Stimulated activated CD8-positive, alpha-beta memory T cell treated with anti-CD3 and anti-CD28 coated beads, Interleukin-7, amount 100 ng/mL, for 48 hours (primary cell): Measurements from ENCODE around the gene PAXIP1.
"Not testable (repeated sequence)": the region's sequence is repeated elsewhere in the genome, so short reads cannot be mapped to it uniquely, and the experiment has no call there.

Experiments used
- DNase-seq, 2 donors: peaks; one replicate each; pipeline ENCODE4 v3.0.0-alpha.2; 2020; ENCODE audit warnings: low read depth in 1 of 2; ENCODE audit errors: extremely low read depth in 1 of 2

Gene PAXIP1

GRCh38 chr7:154946166-154946565 is 56.8 kb downstream of the PAXIP1 start:
- DNase-seq, result no peak

GRCh38 chr7:154943906-154944305 is 59.0 kb downstream of the PAXIP1 start:
- DNase-seq, result no peak

GRCh38 chr7:154942691-154943090 is 60.2 kb downstream of the PAXIP1 start:
- DNase-seq, result no peak

- DNase-seq, result no peak
These were observed 65.1 kb downstream of the PAXIP1 start for GRCh38 chr7:154937837-154938236.

DNA sequence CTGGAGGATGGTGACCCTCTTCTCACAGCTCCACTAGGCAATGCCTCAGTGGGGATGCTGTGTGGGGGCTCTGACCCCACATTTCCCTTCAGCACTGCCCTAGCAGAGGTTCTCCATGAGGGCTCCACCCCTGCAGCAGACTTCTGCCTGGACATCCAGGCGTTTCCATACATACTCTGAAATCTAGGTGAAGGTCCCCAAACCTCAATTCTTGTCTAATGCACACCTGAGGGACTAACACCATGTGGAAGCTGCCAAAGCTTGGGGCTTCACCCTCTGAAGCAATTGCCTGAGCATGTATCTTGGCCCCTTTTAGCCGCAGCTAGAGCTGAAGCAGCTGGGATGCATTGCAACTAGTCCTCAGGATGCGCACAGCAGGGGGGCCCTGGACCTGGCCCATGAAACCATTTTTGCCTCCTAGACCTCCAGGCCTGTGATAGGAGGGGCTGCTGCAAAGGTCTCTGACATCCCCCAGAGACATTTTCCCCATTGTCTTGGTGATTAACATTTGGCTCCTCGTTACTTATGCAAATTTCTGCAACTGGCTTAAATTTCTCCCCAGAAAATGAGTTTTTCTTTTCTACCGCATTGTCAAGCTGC is 68.5 kb downstream of the PAXIP1 start:
- DNase-seq, result not testable (repeated sequence)

DNA sequence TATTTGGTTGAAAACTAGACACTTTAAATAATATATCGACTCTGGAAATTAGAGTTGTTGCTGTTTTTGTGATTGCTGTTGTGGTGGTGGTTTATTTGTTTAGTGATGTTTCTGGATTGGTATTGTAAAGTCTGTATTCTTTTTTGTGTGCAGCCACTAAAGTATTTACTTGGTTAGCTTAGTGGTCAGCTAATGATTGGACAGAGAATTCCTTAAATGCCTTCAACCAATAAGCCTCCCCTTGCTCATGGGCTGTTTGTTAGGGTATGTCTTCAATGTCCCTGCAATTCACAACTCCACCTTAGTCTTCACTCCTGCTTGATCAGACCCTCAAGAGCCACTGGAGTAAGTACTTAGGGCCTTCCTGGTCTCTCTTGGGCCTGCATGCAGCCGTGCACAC is 71.0 kb downstream of the PAXIP1 start:
- no peak for DNase-seq

GRCh38 chr7:154929006-154929726 is 73.8 kb downstream of the PAXIP1 start:
- DNase-seq, result no peak

GRCh38 chr7:154928136-154929005 is 74.6 kb downstream of the PAXIP1 start:
- DNase-seq, result no peak

- DNase-seq, result peak in 1 of 2 donors; percentile 64
These were observed 75.2 kb downstream of the PAXIP1 start for GRCh38 chr7:154927624-154928125.

- DNase-seq, result not testable (repeated sequence)
These were observed 80.5 kb downstream of the PAXIP1 start for GRCh38 chr7:154922472-154922871.

DNA sequence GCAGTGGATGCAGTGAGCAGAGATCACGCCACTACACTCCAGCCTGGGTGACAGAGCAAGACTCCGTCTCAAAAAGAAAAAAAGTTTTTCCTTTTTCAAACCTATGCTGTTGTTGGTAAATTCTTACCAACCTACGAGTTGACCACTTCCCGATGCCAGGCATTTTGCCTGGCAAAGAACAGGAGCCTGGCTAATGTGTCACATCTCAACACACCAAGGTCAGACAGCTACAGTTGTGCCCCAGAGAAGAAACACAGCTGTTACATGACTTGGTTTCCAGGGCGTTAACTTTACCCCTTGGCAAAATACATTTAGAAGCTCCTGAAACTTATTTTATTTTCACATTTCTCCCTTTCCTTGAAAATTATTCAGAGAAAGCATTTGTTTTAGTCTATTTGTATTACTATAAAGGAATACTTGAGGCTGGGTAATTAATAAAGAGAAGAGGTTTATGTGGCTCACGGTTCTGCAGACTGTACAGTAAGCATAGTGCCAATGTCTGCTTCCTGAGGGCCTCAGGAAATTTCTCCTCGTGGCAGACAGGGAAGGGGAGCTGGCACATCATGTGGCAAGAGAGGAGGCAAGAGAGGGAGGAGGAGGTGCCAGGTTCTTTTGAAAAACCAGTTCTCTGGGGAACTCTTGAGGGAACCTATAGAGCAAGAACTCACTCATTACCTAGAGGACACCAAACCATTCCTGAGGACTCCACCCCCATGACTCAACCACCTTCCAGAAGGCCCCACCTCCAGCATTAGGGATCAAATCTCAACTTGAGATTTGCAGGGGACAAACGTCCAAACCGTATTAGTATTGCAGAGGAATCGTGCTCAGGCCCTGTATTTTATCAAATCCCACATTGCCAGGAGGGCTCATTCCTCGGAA is 83.3 kb downstream of the PAXIP1 start:
- DNase-seq, result no peak

DNA sequence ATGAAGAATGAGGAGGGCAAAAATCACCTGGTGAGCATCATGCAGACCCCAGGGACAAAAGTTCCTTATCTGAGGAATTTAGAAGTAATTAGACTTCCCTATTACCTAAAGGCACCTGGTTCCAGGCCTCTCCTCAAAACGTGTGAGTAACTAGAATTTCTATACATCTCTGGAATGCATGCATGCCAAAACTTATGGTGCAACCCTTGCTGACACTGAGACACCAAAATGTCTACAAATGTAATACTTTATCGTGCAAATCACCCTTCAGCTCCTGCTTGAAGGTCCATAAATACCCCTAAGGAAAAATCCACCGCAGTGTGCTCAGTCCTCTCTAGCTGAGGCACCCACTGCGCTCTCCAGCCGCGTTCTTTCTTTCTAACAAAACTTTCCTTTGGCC is 84.2 kb downstream of the PAXIP1 start:
- no peak for DNase-seq

DNA sequence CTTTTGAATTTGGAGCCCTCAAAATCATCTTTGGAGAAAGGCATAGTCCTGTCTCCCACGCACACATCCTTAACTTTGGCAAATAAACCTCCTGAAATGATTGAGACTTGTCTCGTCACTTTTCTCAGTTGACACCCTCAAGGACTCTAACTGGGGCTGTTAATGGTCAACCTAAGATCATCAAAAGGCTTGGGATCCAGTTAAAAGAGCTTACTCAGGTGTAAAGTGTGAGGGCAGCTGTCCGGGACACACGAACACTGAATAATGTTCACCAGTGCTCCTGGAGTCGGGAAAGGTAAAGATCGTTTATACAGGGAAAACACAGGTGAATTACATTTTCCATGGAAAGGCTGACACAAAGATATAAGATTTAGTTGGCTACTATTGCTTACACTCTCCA is 84.7 kb downstream of the PAXIP1 start:
- DNase-seq, result no peak

DNA sequence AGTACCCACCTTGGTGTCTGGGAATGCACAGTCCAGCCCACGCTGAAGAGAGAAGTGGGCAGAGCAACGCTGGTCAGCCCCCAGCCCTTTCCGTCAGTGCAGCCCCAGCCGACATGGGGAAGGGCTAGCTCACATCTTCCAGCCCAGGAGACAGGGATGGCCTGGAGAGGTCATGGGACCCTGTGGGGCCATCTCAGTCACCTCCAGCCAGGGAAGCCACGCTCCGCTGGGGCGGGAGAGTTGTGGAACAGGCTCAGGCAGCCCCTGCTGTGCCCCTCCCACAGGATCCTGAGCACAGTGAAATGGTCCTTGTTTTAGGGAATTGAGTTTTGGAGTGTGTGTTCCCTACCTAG is 85.1 kb downstream of the PAXIP1 start:
- DNase-seq, result no peak

- no peak for DNase-seq
These were observed 85.8 kb downstream of the PAXIP1 start for GRCh38 chr7:154916856-154917807.

DNA sequence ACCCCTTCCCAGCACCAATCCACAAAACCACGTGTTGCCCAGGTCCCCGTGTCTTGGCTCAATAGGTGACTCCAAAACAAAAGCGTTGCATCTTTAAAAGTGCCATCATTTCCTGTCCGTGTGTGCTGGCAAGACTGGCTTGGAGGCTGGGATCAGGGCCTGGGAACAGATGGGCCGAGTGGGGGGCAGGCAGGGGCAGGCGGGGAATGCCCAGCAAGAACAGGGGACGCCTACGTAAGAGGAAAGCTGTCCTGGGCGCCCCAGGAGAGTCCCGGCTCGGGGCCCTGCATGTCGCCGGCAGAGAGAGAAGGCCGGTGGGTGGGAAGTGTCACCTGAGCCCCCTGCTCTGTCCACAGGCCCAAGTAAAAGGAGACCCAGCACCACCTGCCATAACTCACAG is 86.5 kb downstream of the PAXIP1 start:
- DNase-seq, result no peak

DNA sequence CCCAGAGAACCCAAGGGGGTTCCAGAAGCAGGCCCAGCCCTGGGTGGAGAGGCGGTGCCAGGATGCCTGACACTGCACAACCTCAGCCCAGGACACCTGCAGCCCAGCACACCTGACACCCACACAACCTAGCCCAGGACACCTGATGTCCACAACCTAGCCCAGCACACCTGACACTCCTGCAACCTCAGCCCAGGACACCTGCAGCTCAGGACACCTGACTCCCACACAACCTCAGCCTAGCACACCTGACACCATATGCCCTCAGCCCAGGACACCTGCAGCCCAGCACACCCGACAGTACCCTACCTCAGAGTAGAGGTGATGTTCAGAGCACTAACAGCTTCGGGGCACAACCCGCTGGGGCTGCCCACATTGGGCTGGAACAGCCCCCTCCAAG is 87.3 kb downstream of the PAXIP1 start:
- no peak for DNase-seq

GRCh38 chr7:154914996-154915380 is 87.9 kb downstream of the PAXIP1 start:
- DNase-seq, result no peak

DNA sequence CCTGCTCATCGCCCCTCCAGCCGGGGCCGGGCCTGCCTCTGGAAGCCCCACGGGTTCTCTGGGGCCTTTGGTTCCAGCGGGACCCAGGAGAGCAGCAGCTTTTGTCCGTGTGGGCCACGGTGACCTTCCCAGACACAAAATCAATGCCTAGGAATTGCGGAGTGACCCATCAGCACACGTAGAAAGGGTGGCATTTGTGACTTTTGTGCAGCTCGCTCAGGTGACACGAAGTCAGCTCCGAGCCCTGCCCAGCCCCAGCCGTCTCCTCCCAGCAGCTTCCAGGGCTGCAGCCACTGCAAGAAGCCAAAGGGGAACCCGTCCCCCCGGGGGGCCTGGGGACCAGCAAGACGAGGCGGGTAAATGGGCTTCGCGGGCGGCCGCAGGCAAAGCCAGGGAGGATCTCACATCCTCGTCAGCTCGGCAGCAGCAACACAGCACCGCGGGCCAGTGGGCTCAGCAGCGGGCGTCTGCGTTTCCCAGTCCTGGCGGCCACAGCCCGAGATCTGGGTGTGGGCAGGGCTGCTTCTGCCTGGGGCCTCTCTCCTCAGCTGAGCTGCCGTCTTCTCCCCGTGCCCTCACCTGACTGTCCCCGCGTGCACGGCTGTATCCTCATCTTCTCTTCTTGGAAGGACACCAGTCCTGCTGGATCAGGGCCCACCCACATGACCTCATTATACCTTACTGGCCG is 88.5 kb downstream of the PAXIP1 start:
- DNase-seq, result no peak
